Activated CD4-positive, alpha-beta T cell treated with anti-CD3 and anti-CD28 coated beads for 48 hours (primary cell): ENCODE measurements around the gene KRTAP4-16.
"Not testable (repeated sequence)": the region's sequence is repeated elsewhere in the genome, so short reads cannot be mapped to it uniquely, and the experiment has no call there.

Experiments used
- DNase-seq: peaks from one replicate; pipeline ENCODE4 v3.0.0-alpha.2; 2020

Gene KRTAP4-16

GRCh38 chr17:41101586-41102259 is at the start of gene KRTAP4-16:
KRTAP4-16 (minus strand) TSS chr17:41102209; CDS start chr17:41102209, 0 bp downstream.
- no peak for DNase-seq

DNA sequence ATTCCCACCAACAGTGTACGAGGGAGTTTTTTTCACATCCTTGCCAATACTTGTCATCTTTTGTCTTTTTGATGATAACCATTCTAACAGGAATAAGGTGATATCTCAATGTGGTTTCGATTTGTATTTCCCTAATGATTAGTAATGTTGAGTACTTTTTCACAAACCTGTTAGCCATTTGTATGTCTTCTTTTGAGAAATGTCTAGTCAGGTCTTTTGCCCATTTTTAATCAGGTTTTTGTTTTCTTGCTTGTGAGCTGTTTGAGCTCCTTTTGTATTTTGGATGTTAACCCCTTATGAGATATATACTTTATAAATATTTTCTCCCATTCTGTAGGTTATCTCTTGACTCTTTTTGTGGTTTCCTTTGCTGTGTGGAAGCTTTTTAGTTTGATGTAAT is 49.5 kb upstream of the KRTAP4-16 start:
- DNase-seq: no peak

DNA sequence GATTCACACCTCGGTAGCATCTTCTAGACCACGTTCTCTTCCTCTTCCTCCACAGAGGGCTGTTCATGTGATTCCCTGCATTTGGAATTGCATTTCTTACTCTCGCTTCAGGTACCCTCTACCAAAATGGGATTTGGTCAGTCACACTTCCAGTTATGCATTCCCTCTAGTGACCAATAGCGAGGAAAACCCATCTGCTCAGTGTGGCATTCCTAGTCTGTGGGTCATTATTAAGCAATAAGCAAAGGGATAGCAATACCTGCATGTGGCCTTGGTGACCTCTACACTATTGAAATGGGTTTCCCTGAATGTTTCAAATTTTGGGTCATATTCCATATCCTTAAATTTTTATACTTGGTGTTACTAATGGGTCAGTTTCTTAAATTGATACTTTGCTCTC is 48.0 kb upstream of the KRTAP4-16 start:
- DNase-seq: no peak

- no peak for DNase-seq
Observed at GRCh38 chr17:41149652-41149985, 47.6 kb upstream of the KRTAP4-16 start, which contains the start of gene KRTAP4-5. KRTAP4-5 (minus strand) TSS chr17:41149825; CDS start chr17:41149767, 58 bp downstream.

- DNase-seq: not testable (repeated sequence)
Observed at GRCh38 chr17:41148971-41149651, 47.1 kb upstream of the KRTAP4-16 start.

GRCh38 chr17:41147531-41148204 is 45.7 kb upstream of the KRTAP4-16 start:
- DNase-seq: no peak

GRCh38 chr17:41145261-41145660 is 43.3 kb upstream of the KRTAP4-16 start:
- no peak for DNase-seq

DNA sequence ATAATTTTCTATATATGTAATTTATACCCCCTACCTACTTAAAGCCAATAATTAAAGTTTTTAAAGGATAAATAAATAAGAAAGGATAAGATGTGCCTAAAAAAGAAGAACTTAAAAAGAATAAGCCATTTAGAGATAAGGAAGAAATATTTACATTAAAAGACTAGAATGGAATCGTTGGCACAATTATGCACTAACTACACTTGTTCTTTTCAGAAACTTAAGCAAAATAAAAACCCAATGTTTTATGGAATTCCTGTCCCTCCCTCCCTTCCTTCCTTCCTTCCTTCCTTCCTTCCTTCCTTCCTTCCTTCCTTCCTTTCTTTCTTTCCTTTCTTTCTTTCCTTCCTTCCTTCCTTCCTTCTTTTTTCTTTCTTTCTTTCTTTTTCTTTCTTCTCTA is 42.8 kb upstream of the KRTAP4-16 start:
- no peak for DNase-seq

DNA sequence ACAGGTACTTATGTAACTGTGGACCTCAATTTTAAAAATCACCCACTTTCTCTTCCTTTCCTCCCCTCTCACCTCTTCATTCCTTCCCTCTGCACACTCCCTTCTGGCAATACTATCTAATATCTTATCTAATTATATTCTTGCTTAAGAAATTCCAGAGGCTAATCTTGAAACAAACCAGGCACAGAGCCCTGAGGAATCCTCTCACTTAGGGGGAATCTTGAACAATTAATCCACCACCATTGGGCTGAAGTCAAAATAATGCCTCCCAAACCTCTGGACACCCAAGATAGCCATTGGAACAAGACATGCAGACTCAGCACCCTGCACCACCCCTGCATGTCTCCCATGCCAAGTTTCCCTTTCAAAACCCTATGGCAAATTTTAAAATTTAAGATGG is 39.4 kb upstream of the KRTAP4-16 start:
- no peak for DNase-seq

- DNase-seq: no peak
Observed at GRCh38 chr17:41140360-41141131, 38.5 kb upstream of the KRTAP4-16 start, which contains the start of gene KRTAP4-6. KRTAP4-6 (minus strand) TSS chr17:41140544; CDS start chr17:41140487, 57 bp downstream.

DNA sequence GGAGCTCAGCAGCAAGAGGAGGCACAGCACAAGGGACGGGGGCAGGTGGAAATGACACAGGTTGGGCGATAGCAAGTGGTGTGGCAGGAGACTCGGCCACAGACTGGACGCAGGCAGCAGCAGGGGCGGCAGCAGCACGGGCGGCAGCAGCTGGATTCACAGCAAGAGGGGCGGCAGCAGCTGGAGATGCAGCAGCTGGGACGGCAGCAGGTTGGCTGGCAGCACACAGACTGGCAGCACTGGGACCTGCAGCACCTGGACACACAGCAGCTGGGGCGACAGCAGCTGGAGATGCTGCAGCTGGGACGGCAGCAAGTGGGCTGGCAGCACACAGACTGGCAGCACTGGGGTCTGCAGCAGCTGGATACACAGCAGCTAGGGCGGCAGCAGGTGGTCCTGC is 37.9 kb upstream of the KRTAP4-16 start:
- DNase-seq: not testable (repeated sequence)

- no peak for DNase-seq
Observed at GRCh38 chr17:41133880-41134735, 32.1 kb upstream of the KRTAP4-16 start.

GRCh38 chr17:41131979-41132378 is 30.0 kb upstream of the KRTAP4-16 start:
- DNase-seq: no peak

GRCh38 chr17:41127371-41127770 is 25.4 kb upstream of the KRTAP4-16 start:
- DNase-seq: no peak

DNA sequence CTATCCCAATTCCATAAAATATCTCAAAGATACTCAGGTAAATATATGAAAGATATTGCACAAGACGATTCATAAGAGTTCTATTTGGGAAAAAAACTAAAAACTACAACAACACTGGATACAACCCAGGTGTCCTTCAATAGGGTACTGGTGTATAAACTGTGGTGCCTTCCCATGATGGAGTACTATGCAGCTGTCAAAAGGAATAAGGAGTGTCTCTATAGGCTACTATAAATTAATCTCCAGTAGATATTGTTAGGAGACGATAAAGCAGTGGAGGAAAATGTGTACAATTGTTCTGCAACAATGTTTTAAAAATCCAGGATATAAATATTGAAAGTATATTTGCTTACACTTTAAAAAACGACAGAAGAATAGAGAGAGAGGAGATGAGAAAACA is 24.4 kb upstream of the KRTAP4-16 start:
- DNase-seq: no peak

- DNase-seq: no peak
Observed at GRCh38 chr17:41125064-41125463, 23.1 kb upstream of the KRTAP4-16 start.

GRCh38 chr17:41123991-41124371 is 22.0 kb upstream of the KRTAP4-16 start, which contains the start of gene KRTAP4-12:
KRTAP4-12 (minus strand) TSS chr17:41124182; CDS start chr17:41124122, 60 bp downstream.
- not testable (repeated sequence) for DNase-seq

DNA sequence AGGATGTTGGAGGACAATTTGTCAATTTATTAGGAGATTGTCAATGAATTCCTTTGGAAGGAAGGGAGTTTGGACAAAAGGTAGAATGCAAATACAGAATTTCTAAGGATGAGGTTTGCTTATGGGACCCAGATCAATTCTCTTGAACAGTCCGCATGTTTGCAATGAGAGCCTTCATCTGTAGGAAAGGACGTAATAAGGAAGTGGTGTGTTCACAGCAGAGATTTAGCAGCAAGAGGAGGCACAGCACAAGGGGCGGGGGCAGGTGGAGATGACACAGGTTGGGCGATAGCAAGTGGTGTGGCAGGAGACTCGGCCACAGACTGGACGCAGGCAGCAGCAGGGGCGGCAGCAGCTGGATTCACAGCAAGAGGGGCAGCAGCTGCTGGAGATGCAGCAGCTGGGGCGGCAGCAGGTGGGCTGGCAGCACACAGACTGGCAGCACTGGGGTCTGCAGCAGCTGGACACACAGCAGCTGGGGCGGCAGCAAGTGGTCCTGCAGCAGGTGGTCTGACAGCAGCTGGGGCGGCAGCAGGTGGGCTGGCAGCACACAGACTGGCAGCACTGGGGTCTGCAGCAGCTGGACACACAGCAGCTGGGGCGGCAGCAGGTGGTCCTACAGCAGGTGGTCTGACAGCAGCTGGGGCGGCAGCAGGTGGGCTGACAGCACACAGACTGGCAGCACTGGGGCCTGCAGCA is 21.4 kb upstream of the KRTAP4-16 start:
- not testable (repeated sequence) for DNase-seq

- no peak for DNase-seq
Observed at GRCh38 chr17:41121742-41122141, 19.7 kb upstream of the KRTAP4-16 start.

- not testable (repeated sequence) for DNase-seq
Observed at GRCh38 chr17:41119696-41120690, 18.0 kb upstream of the KRTAP4-16 start.
